Gastroesophageal sphincter (tissue), 4 donors: ENCODE data around the gene SH2B2. TPM values are rescaled to one million over a fixed set of nuclear protein-coding genes. Genes with fewer than 3 reads are reported as not detected.

Experiments used
- ATAC-seq: fragments of 150-250 bp; one replicate; pipeline ENCODE4 v1.9.1; 2016; ENCODE audit warnings: mild to moderate bottlenecking, moderate library complexity
- H3K27ac ChIP-seq, 4 donors: fragments of 200-600 bp; sonication (generic) in 3 of 4; 1 replicate in 3 of 4; 2 replicates in 1 of 4; pipeline ENCODE4 v1.5.1; 2016 to 2019
- H3K27me3 ChIP-seq: fragments of 200-600 bp; sonication (generic); one replicate; pipeline ENCODE4 v1.5.1; 2019
- H3K36me3 ChIP-seq, 2 donors: fragments of 200-600 bp; sonication (generic); one replicate each; pipeline ENCODE4 v1.5.1; 2019; ENCODE audit warnings: control low read depth in 1 of 2
- H3K4me1 ChIP-seq, 3 donors: fragments of 200-600 bp; sonication (generic); 1 replicate in 2 of 3; 2 replicates in 1 of 3; pipeline ENCODE4 v1.5.1; 2016 to 2019; ENCODE audit warnings: control low read depth in 2 of 3
- H3K4me3 ChIP-seq, 2 donors: fragments of 200-600 bp; sonication (generic); one replicate each; pipeline ENCODE4 v1.5.1; 2019; ENCODE audit warnings: mild to moderate bottlenecking in 1 of 2, moderate library complexity in 1 of 2
- H3K9me3 ChIP-seq, 3 donors: fragments of 200-600 bp; sonication (generic); one replicate each; pipeline ENCODE4 v1.5.1; 2017 to 2019; ENCODE audit warnings: control low read depth in 2 of 3
- EP300 ChIP-seq: sonication (generic); formaldehyde crosslinking; IDR thresholded peaks from one replicate; pipeline ENCODE4 v1.6.1; 2017; ENCODE audit warnings: antibody characterized with exemption, mild to moderate bottlenecking
- POLR2A ChIP-seq, 2 donors: fragments of 450-650 bp; IDR thresholded peaks; one replicate each; pipeline ENCODE4 v1.6.1; 2017; ENCODE audit warnings: antibody characterized with exemption in 2 of 2, mild to moderate bottlenecking in 2 of 2, moderate library complexity in 1 of 2
- POLR2AphosphoS5 ChIP-seq: sonication (generic); formaldehyde crosslinking; IDR thresholded peaks from one replicate; pipeline ENCODE4 v1.6.1; 2017; ENCODE audit warnings: antibody characterized with exemption
- WGBS, 2 donors: methylation state at CpG; one replicate each; pipeline ENCODE4 v1.1.5; 2018; ENCODE audit warnings: low coverage in 1 of 2; 5-methylcytosine and 5-hydroxymethylcytosine counted together
- total RNA-seq, 4 donors: library from RNA; depleted of rRNA; stranded (reverse); fragments of >200 nt; gene quantifications; one replicate each; pipeline ENCODE4 v1.1.0, GENCODE V29; 2016
- TF ChIP-seq, protein P1 (sequence below), 4 experiments: fragments of 200-600 bp in 2 of 4; fragments of 450-650 bp in 2 of 4; sonication (generic) in 1 of 4; IDR thresholded peaks; one replicate each; pipeline ENCODE4 v1.5.1; 2017 to 2019; ENCODE audit warnings: antibody characterized with exemption in 4 of 4, mild to moderate bottlenecking in 2 of 4, moderate library complexity in 2 of 4

Gene SH2B2
- total RNA-seq, 4 donors from 2014 or later, result 2.8 to 8.0 (median 3.8) TPM

GRCh38 chr7:102264367-102264891, 22.2 kb upstream of the SH2B2 start:
- Histone ChIP-seq H3K27ac (no peak overlapping the region), H3K9me3 (no peaks in the 10 kb centered on the region), H3K36me3 (no peaks in the 10 kb centered on the region), H3K4me1 (no peaks in the 10 kb centered on the region), H3K27me3 (no peaks in the 10 kb centered on the region), H3K4me3 (no peak overlapping the region)
- ATAC-seq, result no peak
- TF ChIP-seq, protein P1, sequence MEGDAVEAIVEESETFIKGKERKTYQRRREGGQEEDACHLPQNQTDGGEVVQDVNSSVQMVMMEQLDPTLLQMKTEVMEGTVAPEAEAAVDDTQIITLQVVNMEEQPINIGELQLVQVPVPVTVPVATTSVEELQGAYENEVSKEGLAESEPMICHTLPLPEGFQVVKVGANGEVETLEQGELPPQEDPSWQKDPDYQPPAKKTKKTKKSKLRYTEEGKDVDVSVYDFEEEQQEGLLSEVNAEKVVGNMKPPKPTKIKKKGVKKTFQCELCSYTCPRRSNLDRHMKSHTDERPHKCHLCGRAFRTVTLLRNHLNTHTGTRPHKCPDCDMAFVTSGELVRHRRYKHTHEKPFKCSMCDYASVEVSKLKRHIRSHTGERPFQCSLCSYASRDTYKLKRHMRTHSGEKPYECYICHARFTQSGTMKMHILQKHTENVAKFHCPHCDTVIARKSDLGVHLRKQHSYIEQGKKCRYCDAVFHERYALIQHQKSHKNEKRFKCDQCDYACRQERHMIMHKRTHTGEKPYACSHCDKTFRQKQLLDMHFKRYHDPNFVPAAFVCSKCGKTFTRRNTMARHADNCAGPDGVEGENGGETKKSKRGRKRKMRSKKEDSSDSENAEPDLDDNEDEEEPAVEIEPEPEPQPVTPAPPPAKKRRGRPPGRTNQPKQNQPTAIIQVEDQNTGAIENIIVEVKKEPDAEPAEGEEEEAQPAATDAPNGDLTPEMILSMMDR (IDR thresholded peaks at IDR 0.05), result no peak
- TF ChIP-seq POLR2A (IDR thresholded peaks at IDR 0.05) (no peak), POLR2AphosphoS5 (no peak), EP300 (no peak)
- 70 to 86% methylated on average over 4 to 8 of the region's 13 CpGs for WGBS, 2 donors

- Histone ChIP-seq H3K27ac (no peak overlapping the region), H3K4me3 (no peak overlapping the region), H3K27me3 (no peaks in the 10 kb centered on the region), H3K36me3 (no peaks in the 10 kb centered on the region), H3K4me1 (no peaks in the 10 kb centered on the region), H3K9me3 (no peaks in the 10 kb centered on the region)
- TF ChIP-seq EP300 (no peak), POLR2A (IDR thresholded peaks at IDR 0.05) (no peak), POLR2AphosphoS5 (no peak)
- TF ChIP-seq, protein P1 (IDR thresholded peaks at IDR 0.05), result no peak
- WGBS, 2 donors, result 73 to 77% methylated on average over 13 to 14 of the region's 14 CpGs
- ATAC-seq, result no peak
Measured at GRCh38 chr7:102266541-102266940, 20.1 kb upstream of the SH2B2 start.

- 68% methylated on average over 5 of the region's 10 CpGs; no CpG with 5 or more reads in 1 of the 2 donors for WGBS, 2 donors
- no peaks in the 10 kb centered on the region for H3K9me3 ChIP-seq
- H3K4me3 ChIP-seq, result no peak overlapping the region
- no peaks in the 10 kb centered on the region for H3K27me3 ChIP-seq
- no peak overlapping the region for H3K27ac ChIP-seq
- no peak for ATAC-seq
- H3K4me1 ChIP-seq, result peaks cover 0 to 9% (median 0%) of the 10 kb centered on the region in 3 donors
- H3K36me3 ChIP-seq, result no peaks in the 10 kb centered on the region
- TF ChIP-seq POLR2A (IDR thresholded peaks at IDR 0.05) (no peak), EP300 (no peak), POLR2AphosphoS5 (no peak)
- TF ChIP-seq, protein P1 (IDR thresholded peaks at IDR 0.05), result no peak
Measured at GRCh38 chr7:102268635-102269034, 18.0 kb upstream of the SH2B2 start.

- 64 to 70% methylated on average over 2 to 8 of the region's 13 CpGs for WGBS, 2 donors
- Histone ChIP-seq H3K27ac (no peak overlapping the region), H3K4me3 (no peak overlapping the region), H3K36me3 (peaks cover 0 to 3% of the 10 kb centered on the region in 2 donors), H3K9me3 (no peaks in the 10 kb centered on the region), H3K27me3 (no peaks in the 10 kb centered on the region), H3K4me1 (peaks cover 0 to 9% (median 0%) of the 10 kb centered on the region in 3 donors)
- ATAC-seq, result no peak
- TF ChIP-seq POLR2A (IDR thresholded peaks at IDR 0.05) (no peak), POLR2AphosphoS5 (no peak), EP300 (no peak)
- TF ChIP-seq, protein P1 (IDR thresholded peaks at IDR 0.05), result no peak
Measured at GRCh38 chr7:102270178-102270887, 16.3 kb upstream of the SH2B2 start.
